Trophoblast cell (in vitro differentiated cells and primary cell): ENCODE measurements around the gene FASLG.

Experiments
- DNase-seq, 2 donors: peaks; one replicate each; pipeline ENCODE4 v3.0.0-alpha.2; 2016
- H2AFZ ChIP-seq: 2 replicates; pipeline ENCODE4 v1.6.1; 2013; ENCODE audit warnings: low read length, moderate library complexity, mild to moderate bottlenecking; ENCODE audit not compliant: insufficient read depth, poor library complexity
- H2AK5ac ChIP-seq: 2 replicates; pipeline ENCODE4 v1.6.1; 2013; ENCODE audit warnings: mild to moderate bottlenecking, low read length
- H2BK120ac ChIP-seq: 2 replicates; pipeline ENCODE4 v1.6.1; 2013; ENCODE audit warnings: low read length, mild to moderate bottlenecking, moderate library complexity; ENCODE audit not compliant: insufficient read depth, poor library complexity
- H2BK12ac ChIP-seq: 2 replicates; pipeline ENCODE4 v1.6.1; 2013; ENCODE audit warnings: mild to moderate bottlenecking, low read length, moderate library complexity
- H2BK5ac ChIP-seq: 2 replicates; pipeline ENCODE4 v1.6.1; 2013; ENCODE audit warnings: low read length, low read depth, moderate library complexity, mild to moderate bottlenecking; ENCODE audit not compliant: poor library complexity
- H3K14ac ChIP-seq: 2 replicates; pipeline ENCODE4 v1.6.1; 2013; ENCODE audit warnings: mild to moderate bottlenecking, low read length
- H3K18ac ChIP-seq: 2 replicates; pipeline ENCODE4 v1.6.1; 2013; ENCODE audit warnings: mild to moderate bottlenecking, low read length
- H3K23ac ChIP-seq: 2 replicates; pipeline ENCODE4 v1.6.1; 2013; ENCODE audit warnings: low read length
- H3K27ac ChIP-seq: 2 replicates; pipeline ENCODE4 v1.5.1; 2013; ENCODE audit warnings: low read depth, mild to moderate bottlenecking, inconsistent platforms, low read length, moderate library complexity
- H3K27me3 ChIP-seq: 2 replicates; pipeline ENCODE4 v1.6.1; 2013; ENCODE audit warnings: inconsistent platforms, mild to moderate bottlenecking, low read length, moderate library complexity; ENCODE audit not compliant: insufficient read depth
- H3K36me3 ChIP-seq, 2 experiments: 1 replicate in 1 of 2; 2 replicates in 1 of 2; pipeline ENCODE4 v1.6.1; 2013; ENCODE audit warnings: low read length in 2 of 2, mild to moderate bottlenecking in 2 of 2, moderate library complexity in 1 of 2; ENCODE audit not compliant: insufficient read depth in 2 of 2, control insufficient read depth in 1 of 2
- H3K4ac ChIP-seq: 2 replicates; pipeline ENCODE4 v1.6.1; 2013; ENCODE audit warnings: low read depth, mild to moderate bottlenecking, low read length, moderate library complexity
- H3K4me1 ChIP-seq, 2 experiments: 1 replicate in 1 of 2; 2 replicates in 1 of 2; pipeline ENCODE4 v1.6.1; 2013; ENCODE audit warnings: low read length in 2 of 2, mild to moderate bottlenecking in 2 of 2, moderate library complexity in 1 of 2; ENCODE audit not compliant: insufficient read depth in 2 of 2, control insufficient read depth in 1 of 2
- H3K4me2 ChIP-seq: 2 replicates; pipeline ENCODE4 v1.6.1; 2013; ENCODE audit warnings: inconsistent platforms, mild to moderate bottlenecking, low read length, moderate library complexity
- H3K4me3 ChIP-seq: 2 replicates; pipeline ENCODE4 v1.5.1; 2013; ENCODE audit warnings: mild to moderate bottlenecking, low read depth, low read length, inconsistent platforms
- H3K79me1 ChIP-seq: one replicate; pipeline ENCODE4 v1.6.1; 2013; ENCODE audit warnings: low read length
- H3K79me2 ChIP-seq: 2 replicates; pipeline ENCODE4 v1.6.1; 2013; ENCODE audit warnings: low read length, mild to moderate bottlenecking; ENCODE audit not compliant: control insufficient read depth, insufficient read depth, poor library complexity
- H3K9ac ChIP-seq: 2 replicates; pipeline ENCODE4 v1.6.1; 2013; ENCODE audit warnings: mild to moderate bottlenecking, low read length
- H3K9me3 ChIP-seq: 2 replicates; pipeline ENCODE4 v1.6.1; 2013; ENCODE audit warnings: low read depth, mild to moderate bottlenecking, control low read depth, inconsistent platforms, low read length; ENCODE audit not compliant: insufficient read depth
- H4K12ac ChIP-seq: 2 replicates; pipeline ENCODE4 v1.6.1; 2013; ENCODE audit warnings: low read depth, mild to moderate bottlenecking, low read length, moderate library complexity
- H4K8ac ChIP-seq: 2 replicates; pipeline ENCODE4 v1.6.1; 2013; ENCODE audit warnings: low read depth, mild to moderate bottlenecking, low read length, moderate library complexity
- H4K91ac ChIP-seq: one replicate; pipeline ENCODE4 v1.6.1; 2013; ENCODE audit warnings: low read depth, mild to moderate bottlenecking, low read length, moderate library complexity
- WGBS: extraction: QIAGEN DNeasy Blood & Tissue Kit; methylation state at CpG from one replicate; pipeline ENCODE4 v1.1.7; 2013; ENCODE audit warnings: missing lambda C conversion rate; ENCODE audit not compliant: insufficient read length, insufficient coverage; ENCODE audit errors: extremely low coverage; 5-methylcytosine and 5-hydroxymethylcytosine counted together

Gene FASLG

DNA sequence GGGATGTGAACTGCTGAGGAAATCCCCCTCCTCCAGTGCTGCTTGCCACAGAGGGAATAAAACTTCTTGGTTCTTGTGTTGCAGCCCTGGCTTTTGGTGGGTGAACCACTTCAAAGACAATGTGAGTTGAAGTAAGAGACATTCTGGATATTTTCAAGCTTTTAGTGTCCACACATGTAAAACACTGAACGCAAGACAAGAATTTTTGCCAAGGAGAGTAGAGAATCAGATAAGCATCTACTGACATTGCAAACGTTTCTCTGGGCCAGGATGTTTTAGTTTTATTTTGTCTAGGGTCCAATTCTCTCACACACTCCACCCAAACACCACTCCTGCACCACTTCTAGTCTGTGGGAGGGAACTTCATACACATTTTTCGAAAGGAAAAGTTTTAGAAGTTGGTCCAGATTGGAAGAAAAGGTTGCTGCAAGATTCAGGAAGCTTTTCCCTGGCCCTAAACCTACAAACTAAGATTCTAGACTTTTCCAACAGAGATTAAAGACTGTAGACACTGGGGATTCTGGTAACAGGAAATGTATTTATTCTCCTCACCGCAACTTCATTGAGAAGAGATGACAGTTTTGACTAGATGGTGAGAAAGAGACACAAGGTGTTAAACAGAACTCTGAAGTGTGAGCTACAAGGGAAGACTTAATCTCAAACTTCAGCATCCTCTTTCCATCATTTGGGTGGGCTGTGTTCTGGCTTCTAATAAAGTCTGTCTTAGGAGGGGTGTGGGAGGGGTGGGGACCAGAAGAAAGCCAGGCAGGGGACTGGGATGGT lies 16.1 kb downstream of the FASLG start:
- peaks cover 44% of the 10 kb centered on the region for H3K79me1 ChIP-seq
- WGBS = no CpG with 5 or more reads among the region's 4 CpGs
- H3K36me3 ChIP-seq = no peaks in the 10 kb centered on the region

DNA sequence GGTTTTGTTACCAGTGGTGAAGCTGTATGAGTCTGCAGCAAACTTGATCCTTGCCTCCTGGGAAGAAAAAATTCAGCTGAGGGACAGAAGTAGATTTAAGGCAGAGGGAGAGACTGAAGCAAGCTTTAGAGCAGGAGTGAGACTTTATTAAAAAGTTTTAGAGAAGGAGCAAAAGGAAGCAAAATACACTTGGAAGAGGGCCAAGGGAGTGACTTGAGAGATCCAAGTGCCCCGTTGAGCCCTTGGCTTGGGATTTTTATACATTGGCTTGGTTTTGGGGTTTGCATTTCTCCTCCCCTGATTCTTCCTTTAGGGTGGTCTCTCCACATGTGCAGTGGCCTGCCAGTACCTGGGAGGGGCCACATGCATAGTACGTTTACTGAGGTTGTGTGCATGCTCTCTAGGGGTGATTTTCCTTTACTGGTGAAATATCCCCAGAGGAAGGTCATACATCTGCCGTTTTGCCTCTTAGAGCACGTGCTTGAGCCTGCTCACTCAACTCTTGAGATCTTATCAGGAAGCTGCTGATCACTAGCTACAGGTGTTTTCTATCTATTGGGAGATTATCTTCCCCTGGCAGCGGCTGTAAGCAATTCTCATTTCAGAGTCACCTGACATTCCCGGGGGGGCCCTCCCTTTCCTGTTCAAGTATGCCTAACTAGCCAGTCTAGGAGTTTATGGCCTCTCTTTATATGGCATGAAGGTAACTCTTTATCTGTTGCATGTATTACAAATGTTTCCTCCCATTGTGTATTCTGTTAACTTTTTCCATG lies 20.3 kb downstream of the FASLG start:
- peak overlapping the region; percentile 59 for H3K27ac ChIP-seq
- no peaks in the 10 kb centered on the region for H3K79me2 ChIP-seq
- no peak overlapping the region for H4K12ac ChIP-seq
- peak overlapping the region; percentile 25 for H2BK12ac ChIP-seq
- WGBS = no CpG with 5 or more reads among the region's 6 CpGs
- H3K4me3 ChIP-seq = no peak overlapping the region
- H3K79me1 ChIP-seq = peaks cover 34% of the 10 kb centered on the region
- no peak overlapping the region for H2AFZ ChIP-seq
- H3K4ac ChIP-seq = no peak overlapping the region
- H4K8ac ChIP-seq = no peak overlapping the region
- H3K14ac ChIP-seq = no peak overlapping the region
- no peak overlapping the region for H3K23ac ChIP-seq
- H3K18ac ChIP-seq = no peak overlapping the region
- peak overlapping the region; percentile 2 for H2BK120ac ChIP-seq
- H3K27me3 ChIP-seq = no peaks in the 10 kb centered on the region
- no peak overlapping the region for H3K9ac ChIP-seq
- H3K4me1 ChIP-seq = peaks cover 19 to 21% of the 10 kb centered on the region in 2 experiments
- H3K4me2 ChIP-seq = no peak overlapping the region
- peak in 1 of 2 donors; percentile 5 for DNase-seq
- peak overlapping the region; percentile 1 for H4K91ac ChIP-seq
- no peaks in the 10 kb centered on the region for H3K36me3 ChIP-seq
- no peak overlapping the region for H2BK5ac ChIP-seq
- no peak overlapping the region for H2AK5ac ChIP-seq
- no peaks in the 10 kb centered on the region for H3K9me3 ChIP-seq

More for the DNA sequence above, 16.1 kb downstream of the FASLG start:
- peak overlapping the region; percentile 94 for H2BK12ac ChIP-seq
- peak overlapping the region; percentile 92 for H2BK5ac ChIP-seq
- no peaks in the 10 kb centered on the region for H3K9me3 ChIP-seq
- H3K79me2 ChIP-seq = no peaks in the 10 kb centered on the region
- peak overlapping the region; percentile 87 for H3K4ac ChIP-seq
- H3K14ac ChIP-seq = peak overlapping the region; percentile 64
- H3K27me3 ChIP-seq = no peaks in the 10 kb centered on the region
- peak overlapping the region; percentile 37 for H3K4me2 ChIP-seq
- H3K4me1 ChIP-seq = peaks cover 13 to 26% of the 10 kb centered on the region in 2 experiments
- no peak overlapping the region for H2AFZ ChIP-seq
- H3K4me3 ChIP-seq = no peak overlapping the region
- H4K12ac ChIP-seq = peak overlapping the region; percentile 16
- no peak overlapping the region for H3K9ac ChIP-seq
- peak overlapping the region; percentile 51 for H3K18ac ChIP-seq
- peak overlapping the region; percentile 88 for H4K91ac ChIP-seq
- H3K27ac ChIP-seq = peak overlapping the region; percentile 100
- peak in 1 of 2 donors; percentile 32 for DNase-seq
- H2BK120ac ChIP-seq = peak overlapping the region; percentile 97
- no peak overlapping the region for H3K23ac ChIP-seq
- H2AK5ac ChIP-seq = peak overlapping the region; percentile 81
- H4K8ac ChIP-seq = peak overlapping the region; percentile 72

- no peak overlapping the region for H4K8ac ChIP-seq
These were observed 21.3 kb downstream of the FASLG start for GRCh38 chr1:172680244-172680643.

DNA sequence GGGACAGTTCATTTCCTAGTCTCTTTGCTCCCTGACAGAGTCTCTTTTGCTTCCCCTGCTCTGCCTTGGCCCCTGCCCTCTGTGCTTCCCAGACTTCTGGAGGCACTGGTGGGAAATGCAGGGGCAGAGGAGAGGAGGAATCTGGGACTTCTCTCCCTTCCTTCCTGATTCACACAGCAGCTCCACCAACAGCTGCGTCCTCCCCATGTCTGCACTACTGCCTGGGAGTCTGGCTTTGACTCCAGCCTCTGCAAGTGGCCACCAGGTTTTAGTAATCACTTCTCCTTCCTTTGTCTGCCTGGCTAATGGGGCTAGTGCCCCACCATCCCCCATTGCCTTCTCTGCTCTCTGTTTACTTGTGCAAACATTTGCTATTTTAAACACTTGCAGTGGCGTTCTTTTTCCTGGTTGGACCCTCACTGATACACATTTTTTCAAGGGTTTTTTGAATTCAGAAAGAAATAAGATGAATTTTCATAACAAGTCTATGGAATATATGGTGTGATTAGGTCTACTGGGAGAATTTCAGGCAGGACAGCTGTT lies 21.9 kb downstream of the FASLG start:
- no peaks in the 10 kb centered on the region for H3K79me2 ChIP-seq
- H3K36me3 ChIP-seq = no peaks in the 10 kb centered on the region
- no peak overlapping the region for H3K4me3 ChIP-seq
- peak overlapping the region; percentile 81 for H2BK12ac ChIP-seq
- peaks cover 22% of the 10 kb centered on the region for H3K79me1 ChIP-seq
- no peaks in the 10 kb centered on the region for H3K9me3 ChIP-seq
- no peak overlapping the region for H2AK5ac ChIP-seq
- H3K27ac ChIP-seq = peak overlapping the region; percentile 67
- H3K27me3 ChIP-seq = no peaks in the 10 kb centered on the region
- peak overlapping the region; percentile 48 for H4K8ac ChIP-seq
- DNase-seq = no peak
- H3K4ac ChIP-seq = peak overlapping the region; percentile 87
- no peak overlapping the region for H3K9ac ChIP-seq
- H3K4me1 ChIP-seq = peaks cover 10 to 17% of the 10 kb centered on the region in 2 experiments
- H2BK120ac ChIP-seq = peak overlapping the region; percentile 94
- peak overlapping the region; percentile 86 for H2BK5ac ChIP-seq
- peak overlapping the region; percentile 12 for H2AFZ ChIP-seq
- H3K18ac ChIP-seq = no peak overlapping the region
- H4K91ac ChIP-seq = peak overlapping the region; percentile 90
- peak overlapping the region; percentile 46 for H4K12ac ChIP-seq
- H3K4me2 ChIP-seq = no peak overlapping the region
- no CpG with 5 or more reads among the region's 2 CpGs for WGBS
- no peak overlapping the region for H3K23ac ChIP-seq
- peak overlapping the region; percentile 88 for H3K14ac ChIP-seq

More at GRCh38 chr1:172680244-172680643, 21.3 kb downstream of the FASLG start:
- no peak overlapping the region for H3K9ac ChIP-seq
- no peak overlapping the region for H2AFZ ChIP-seq
- no peaks in the 10 kb centered on the region for H3K27me3 ChIP-seq
- H4K12ac ChIP-seq = no peak overlapping the region
- H3K4ac ChIP-seq = no peak overlapping the region
- H3K79me2 ChIP-seq = no peaks in the 10 kb centered on the region
- no peaks in the 10 kb centered on the region for H3K9me3 ChIP-seq
- peaks cover 26% of the 10 kb centered on the region for H3K79me1 ChIP-seq
- no peak overlapping the region for H3K14ac ChIP-seq
- no peak overlapping the region for H2AK5ac ChIP-seq
- peak overlapping the region; percentile 67 for H3K27ac ChIP-seq
- DNase-seq = no peak
- H4K91ac ChIP-seq = no peak overlapping the region
- H3K4me3 ChIP-seq = no peak overlapping the region
- H3K23ac ChIP-seq = no peak overlapping the region
- peaks cover 13 to 19% of the 10 kb centered on the region in 2 experiments for H3K4me1 ChIP-seq
- H2BK120ac ChIP-seq = peak overlapping the region; percentile 34
- H3K36me3 ChIP-seq = no peaks in the 10 kb centered on the region
- H3K4me2 ChIP-seq = no peak overlapping the region
- no peak overlapping the region for H2BK5ac ChIP-seq
- no peak overlapping the region for H3K18ac ChIP-seq
- H2BK12ac ChIP-seq = no peak overlapping the region
